Measurements from ENCODE around the gene TBL3.

Gene TBL3

GRCh38 chr16:1991948-1992703 is 20.3 kb downstream of the TBL3 start:
- H3K4me3 ChIP-seq (ENCODE audit: low read depth, low read length), result peak overlapping the region; percentile 33
- TF ChIP-seq CTCF (IDR thresholded peaks at IDR 0.05; ENCODE audit: borderline replicate concordance, insufficient read depth, low read depth, low read length), result no peak

GRCh38 chr16:1992704-1993317 is 21.0 kb downstream of the TBL3 start:
- H3K4me3 ChIP-seq (ENCODE audit: low read depth, low read length), result no peak overlapping the region
- no peak for TF ChIP-seq CTCF (IDR thresholded peaks at IDR 0.05; ENCODE audit: borderline replicate concordance, insufficient read depth, low read depth, low read length)

GRCh38 chr16:1993731-1994131 is 21.9 kb downstream of the TBL3 start:
- no peak for TF ChIP-seq CTCF (IDR thresholded peaks at IDR 0.05; ENCODE audit: borderline replicate concordance, insufficient read depth, low read depth, low read length)
- no peak overlapping the region for H3K4me3 ChIP-seq (ENCODE audit: low read depth, low read length)

- H3K4me3 ChIP-seq (ENCODE audit: low read depth, low read length), result no peak overlapping the region
- no peak for TF ChIP-seq CTCF (IDR thresholded peaks at IDR 0.05; ENCODE audit: borderline replicate concordance, insufficient read depth, low read depth, low read length)
Measured at GRCh38 chr16:1997494-1998359, 25.9 kb downstream of the TBL3 start.

GRCh38 chr16:1998360-1998835 is 26.5 kb downstream of the TBL3 start:
- H3K4me3 ChIP-seq (ENCODE audit: low read depth, low read length), result no peak overlapping the region
- no peak for TF ChIP-seq CTCF (IDR thresholded peaks at IDR 0.05; ENCODE audit: borderline replicate concordance, insufficient read depth, low read depth, low read length)

- TF ChIP-seq CTCF (IDR thresholded peaks at IDR 0.05; ENCODE audit: borderline replicate concordance, insufficient read depth, low read depth, low read length), result no peak
- no peak overlapping the region for H3K4me3 ChIP-seq (ENCODE audit: low read depth, low read length)
Measured at GRCh38 chr16:1998852-1999801, 27.3 kb downstream of the TBL3 start.
